RWPE1 (cell line): ENCODE data around the gene C1QTNF5.

ENCODE experiments used
- CTCF ChIA-PET: fragments of 350-600 bp; sonication (Branson Sonifier 250); formaldehyde crosslinking; extraction: SDS; loops from one replicate; lab custom pipeline; 2021; lab: Yijun Ruan, JAX
- POLR2A ChIA-PET: fragments of 400-600 bp; formaldehyde crosslinking; extraction: SDS; loops from one replicate; lab custom pipeline; 2020; ENCODE audit warnings: antibody characterized with exemption; ENCODE audit not compliant: low non-redundant PET; lab: Yijun Ruan, JAX
- DNase-seq: peaks from one replicate; pipeline ENCODE4 v3.0.0; 2012; ENCODE audit warnings: low spot score
- H3K27ac ChIP-seq: fragments of 450-650 bp; 2 replicates; pipeline ENCODE4 v1.5.1; 2017
- TF ChIP-seq, protein P1 (sequence below): fragments of 450-650 bp; conservative IDR thresholded peaks from 2 replicates; pipeline ENCODE4 v1.5.1; 2017; ENCODE audit warnings: low read depth, mild to moderate bottlenecking

The C1QTNF5 gene

DNA sequence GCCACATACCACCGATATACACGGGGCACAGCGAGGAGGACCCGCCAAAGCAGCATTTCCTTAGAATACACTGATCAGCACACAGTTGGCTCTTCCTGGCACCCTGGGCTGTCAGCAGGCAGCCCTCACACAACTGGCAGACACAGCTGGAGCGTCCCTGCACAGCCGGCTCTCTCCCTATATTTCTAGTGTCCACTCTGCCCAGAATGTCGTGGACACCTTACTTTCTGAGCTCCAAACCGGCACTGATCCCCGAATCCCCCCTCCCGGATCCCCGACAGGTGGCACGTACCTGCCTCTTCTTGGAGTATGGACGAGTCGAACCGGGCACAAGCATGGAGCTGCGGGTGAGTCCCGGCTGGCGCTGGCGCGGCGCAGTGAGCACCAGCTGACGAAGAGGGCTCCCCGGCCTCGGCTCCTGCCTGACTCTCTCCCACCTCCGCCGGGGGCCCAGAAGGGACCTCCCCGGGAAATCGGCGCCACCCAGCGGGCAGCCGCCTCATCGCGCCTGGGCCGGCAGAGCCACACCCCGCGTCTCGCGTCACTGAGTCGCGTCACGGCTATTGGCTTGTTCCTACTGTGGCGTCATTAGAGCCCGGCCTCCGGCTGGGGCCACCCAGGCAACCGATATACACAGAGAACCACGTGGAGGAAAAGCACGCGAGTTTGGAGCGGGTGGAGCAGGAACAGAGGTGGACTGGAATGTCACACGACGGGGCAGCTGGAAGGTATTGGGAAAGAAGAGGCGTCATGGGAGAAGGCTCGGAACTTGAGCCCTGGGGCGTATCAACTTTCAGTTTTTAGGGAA, 40.7 kb upstream of the C1QTNF5 start, which contains the start of gene USP2:
Gene USP2 (minus strand): TSS at position 510 of the 808 bp plus-strand sequence. CDS start 8,210 bp downstream, outside the sequence.
- ChIA-PET POLR2A (no interaction called here), CTCF (interaction anchor here (0.5 to 3.9 kb wide), 24 partner anchors 9 to 809 kb away, joined by 3 to 21 read pairs (median 4); partner anchors contain the start of gene C1QTNF5)
- peak; percentile 94 for DNase-seq
- H3K27ac ChIP-seq, result peak within 1 kb of the TSS; percentile 53
- TF ChIP-seq, protein P1, sequence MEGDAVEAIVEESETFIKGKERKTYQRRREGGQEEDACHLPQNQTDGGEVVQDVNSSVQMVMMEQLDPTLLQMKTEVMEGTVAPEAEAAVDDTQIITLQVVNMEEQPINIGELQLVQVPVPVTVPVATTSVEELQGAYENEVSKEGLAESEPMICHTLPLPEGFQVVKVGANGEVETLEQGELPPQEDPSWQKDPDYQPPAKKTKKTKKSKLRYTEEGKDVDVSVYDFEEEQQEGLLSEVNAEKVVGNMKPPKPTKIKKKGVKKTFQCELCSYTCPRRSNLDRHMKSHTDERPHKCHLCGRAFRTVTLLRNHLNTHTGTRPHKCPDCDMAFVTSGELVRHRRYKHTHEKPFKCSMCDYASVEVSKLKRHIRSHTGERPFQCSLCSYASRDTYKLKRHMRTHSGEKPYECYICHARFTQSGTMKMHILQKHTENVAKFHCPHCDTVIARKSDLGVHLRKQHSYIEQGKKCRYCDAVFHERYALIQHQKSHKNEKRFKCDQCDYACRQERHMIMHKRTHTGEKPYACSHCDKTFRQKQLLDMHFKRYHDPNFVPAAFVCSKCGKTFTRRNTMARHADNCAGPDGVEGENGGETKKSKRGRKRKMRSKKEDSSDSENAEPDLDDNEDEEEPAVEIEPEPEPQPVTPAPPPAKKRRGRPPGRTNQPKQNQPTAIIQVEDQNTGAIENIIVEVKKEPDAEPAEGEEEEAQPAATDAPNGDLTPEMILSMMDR, result peak; percentile 96

DNA sequence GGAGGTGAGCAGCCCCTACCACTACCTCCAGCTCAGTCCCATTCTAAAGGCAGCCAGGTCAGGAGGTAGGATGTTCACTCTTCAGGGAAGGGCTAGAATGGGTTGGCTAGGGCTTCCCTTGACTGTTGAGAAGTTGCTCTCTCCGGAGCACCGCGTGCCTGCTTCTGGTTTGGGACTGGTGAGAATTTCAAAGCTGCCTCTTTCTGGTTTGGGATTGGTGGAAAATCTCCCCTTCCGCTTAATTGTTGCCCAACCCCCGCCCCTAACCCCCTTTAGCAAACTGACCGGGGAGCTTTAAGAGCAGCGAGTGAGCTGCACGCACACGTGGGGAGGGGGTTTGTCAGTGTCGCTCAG, 40.1 kb upstream of the C1QTNF5 start:
- TF ChIP-seq, protein P1, result no peak
- no peak for DNase-seq
- H3K27ac ChIP-seq, result peak overlapping the region; percentile 53
- ChIA-PET POLR2A (no interaction called here), CTCF (interaction anchor here (0.6 to 3.9 kb wide), 19 partner anchors 9 to 809 kb away, joined by 3 to 21 read pairs (median 4); partner anchors contain the start of gene C1QTNF5)

DNA sequence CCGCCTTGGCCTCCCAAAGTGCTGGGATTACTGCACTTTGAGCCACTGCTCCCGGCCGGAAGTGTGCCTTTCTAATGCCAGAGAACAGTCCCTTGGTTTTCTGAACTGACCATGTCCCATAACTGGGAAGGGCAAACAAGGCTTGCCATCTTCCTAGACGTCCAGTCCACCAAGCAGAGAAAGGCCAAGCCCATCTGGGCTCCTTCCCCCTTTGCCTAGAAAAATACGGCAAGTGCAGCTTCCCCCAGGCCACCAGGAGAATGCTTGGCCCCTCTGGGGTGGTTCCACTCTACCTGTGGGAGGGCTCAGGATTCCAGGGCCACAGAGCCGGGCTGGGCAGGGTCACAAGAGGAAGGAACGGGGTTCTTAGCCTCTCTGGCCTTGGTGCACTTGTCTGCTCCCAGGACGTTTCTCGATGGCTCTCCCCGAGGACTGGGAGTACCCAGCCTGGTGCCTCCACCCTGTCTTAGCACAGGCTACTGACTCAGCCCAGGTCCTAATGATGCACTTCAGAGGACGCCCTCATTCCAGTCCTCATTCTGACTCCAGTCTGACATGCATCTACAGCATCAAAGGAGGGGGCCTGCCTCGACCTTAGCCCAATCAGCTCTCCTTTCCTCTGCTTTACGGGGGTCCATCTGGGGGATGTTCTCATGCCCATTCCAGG, 39.6 kb upstream of the C1QTNF5 start:
- TF ChIP-seq, protein P1, result no peak
- POLR2A ChIA-PET, result interaction anchor here (0.7 kb wide), 1 partner anchor 92 kb away, joined by 5 read pairs; no protein-coding TSS in a partner anchor
- peak overlapping the region; percentile 53 for H3K27ac ChIP-seq
- CTCF ChIA-PET, result interaction anchor here (1.0 to 3.9 kb wide), 8 partner anchors 8 to 94 kb away, joined by 3 to 21 read pairs (median 14); partner anchors contain the start of gene C1QTNF5
- DNase-seq, result no peak

DNA sequence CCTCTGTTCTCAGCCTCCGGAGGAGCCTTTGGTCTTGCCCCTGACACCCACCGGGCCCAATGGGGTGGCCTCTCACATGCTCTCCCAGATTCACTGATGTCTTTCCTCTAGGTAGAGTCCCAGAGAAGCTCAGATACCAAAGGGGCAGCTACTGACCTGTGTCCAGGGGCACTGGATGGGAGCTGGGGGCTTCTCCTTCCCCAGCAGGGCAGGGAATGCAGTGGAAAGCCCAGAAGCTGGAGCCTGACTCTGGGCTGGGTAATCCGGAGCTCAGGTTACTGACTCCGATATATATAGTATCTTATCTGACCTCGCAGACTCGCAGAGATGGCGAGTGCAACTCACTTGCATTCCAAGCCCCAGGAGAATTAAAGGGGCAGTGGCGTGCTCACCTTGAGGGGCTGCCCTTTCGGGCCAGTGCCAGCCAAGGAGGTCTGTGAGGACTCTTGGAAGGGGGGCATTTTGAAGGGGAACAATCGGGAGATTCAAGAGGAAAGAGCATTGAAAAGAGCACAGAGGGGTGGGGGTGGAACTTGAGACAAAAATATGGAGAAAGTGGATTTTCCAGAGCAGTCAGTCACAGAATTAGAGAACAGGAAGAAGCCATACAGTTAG, 38.3 kb upstream of the C1QTNF5 start:
- no peak for DNase-seq
- peak overlapping the region; percentile 100 for H3K27ac ChIP-seq
- POLR2A ChIA-PET, result no interaction called here
- CTCF ChIA-PET, result interaction anchor here (0.5 to 0.7 kb wide), 2 partner anchors 56 to 189 kb away, joined by 3 to 5 read pairs; no protein-coding TSS in a partner anchor
- TF ChIP-seq, protein P1, result no peak

DNA sequence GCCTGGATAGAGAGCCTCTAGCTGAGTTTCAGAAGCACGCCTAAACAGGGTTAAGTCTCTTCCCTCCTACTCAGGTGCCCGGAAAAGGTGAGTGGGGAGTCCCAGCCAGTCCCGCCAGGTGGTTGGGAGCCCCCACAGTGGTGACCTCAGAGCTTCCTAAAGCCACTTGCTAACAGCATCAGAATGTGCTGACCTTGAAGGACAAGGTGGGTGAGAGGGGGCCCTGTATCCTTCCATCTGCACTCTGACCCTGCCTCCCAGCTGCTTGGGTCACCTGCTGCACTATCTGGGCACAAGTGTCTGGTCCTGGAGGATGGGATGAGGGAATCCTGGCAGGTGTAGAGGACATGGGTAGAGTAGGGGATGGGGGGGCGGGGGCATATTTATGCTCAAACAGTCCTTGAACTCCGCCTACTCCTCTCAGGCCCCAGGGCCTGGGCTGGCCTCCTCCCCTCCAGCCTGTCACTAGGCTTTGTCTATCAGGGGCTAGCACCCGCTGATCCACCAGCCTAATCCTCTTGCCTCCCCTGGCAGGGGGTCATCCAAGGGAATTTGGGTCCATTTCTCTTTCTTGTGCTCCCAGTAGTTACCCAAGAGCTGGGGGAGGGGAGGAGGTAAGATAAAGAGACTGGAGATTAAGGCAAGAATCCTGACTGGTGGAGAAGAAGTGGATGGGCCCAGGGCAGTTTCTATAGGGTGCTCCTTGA, 37.4 kb upstream of the C1QTNF5 start:
- TF ChIP-seq, protein P1, result no peak
- DNase-seq, result no peak
- ChIA-PET POLR2A (no interaction called here), CTCF (interaction anchor here (7.6 kb wide), 1 partner anchor 21 kb away, joined by 77 read pairs; no protein-coding TSS in a partner anchor)
- peak overlapping the region; percentile 100 for H3K27ac ChIP-seq
